Right forelimb (tissue), 1 donor: ENCODE measurements around the gene BMP15.

Experiments used
- DNase-seq: peaks from one replicate; pipeline ENCODE4 v3.0.0-alpha.2; 2018

BMP15 gene

DNA sequence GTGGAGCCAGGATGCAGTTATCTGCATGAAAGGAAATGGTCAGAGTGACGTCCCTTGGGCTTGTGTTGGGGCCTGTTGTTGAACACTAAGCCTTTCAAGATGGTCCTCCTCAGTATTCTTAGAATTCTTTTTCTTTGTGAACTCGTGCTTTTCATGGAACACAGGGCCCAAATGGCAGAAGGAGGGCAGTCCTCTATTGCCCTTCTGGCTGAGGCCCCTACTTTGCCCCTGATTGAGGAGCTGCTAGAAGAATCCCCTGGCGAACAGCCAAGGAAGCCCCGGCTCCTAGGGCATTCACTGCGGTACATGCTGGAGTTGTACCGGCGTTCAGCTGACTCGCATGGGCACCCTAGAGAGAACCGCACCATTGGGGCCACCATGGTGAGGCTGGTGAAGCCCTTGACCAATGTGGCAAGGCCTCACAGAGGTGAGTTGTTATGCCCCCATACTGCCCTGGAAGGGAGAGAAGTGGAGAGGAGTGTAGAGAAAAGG is at the start of gene BMP15:
Gene BMP15 (plus strand): TSS at position 51 of the 492 bp plus-strand sequence. CDS start 49 bp downstream, at position 100.
- no peak for DNase-seq

DNA sequence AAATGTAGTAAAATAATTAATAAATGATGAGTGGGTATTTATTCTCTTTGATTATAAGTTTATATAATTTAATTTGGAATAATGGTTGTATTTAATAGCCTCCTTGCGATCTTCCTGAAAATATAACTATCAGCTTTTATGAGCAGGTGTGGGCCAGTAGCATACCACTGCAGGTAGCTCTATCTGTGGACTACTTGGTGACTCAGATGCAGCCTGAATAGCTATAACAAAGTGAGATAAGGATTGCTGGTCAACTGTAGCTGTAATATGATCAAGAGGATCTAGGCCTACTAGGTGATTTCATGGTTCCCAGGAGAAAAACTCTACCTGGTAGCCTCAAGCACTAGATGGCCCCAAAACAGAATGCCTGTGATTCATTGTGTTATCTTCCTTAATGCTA is 47.1 kb upstream of the BMP15 start:
- DNase-seq: no peak

DNA sequence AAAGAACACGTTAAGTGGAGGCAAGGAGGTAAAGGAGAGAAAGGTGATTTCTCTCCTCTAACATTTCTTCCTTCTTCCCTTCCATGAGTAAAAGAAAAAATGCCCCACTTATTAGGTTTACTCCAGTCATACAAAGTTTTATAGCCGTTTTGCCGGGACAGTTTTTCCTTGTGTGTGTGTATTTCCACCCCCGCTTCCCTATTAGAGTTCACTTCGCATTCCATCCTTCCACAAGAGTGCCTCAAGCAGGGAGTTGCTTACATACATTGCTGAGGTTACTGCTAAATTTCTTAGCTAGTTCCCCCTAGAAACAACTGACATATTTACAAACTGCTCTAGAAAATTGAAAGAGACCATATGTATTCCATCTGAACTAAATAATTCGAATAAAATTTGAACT is 45.2 kb upstream of the BMP15 start:
- DNase-seq: no peak

DNA sequence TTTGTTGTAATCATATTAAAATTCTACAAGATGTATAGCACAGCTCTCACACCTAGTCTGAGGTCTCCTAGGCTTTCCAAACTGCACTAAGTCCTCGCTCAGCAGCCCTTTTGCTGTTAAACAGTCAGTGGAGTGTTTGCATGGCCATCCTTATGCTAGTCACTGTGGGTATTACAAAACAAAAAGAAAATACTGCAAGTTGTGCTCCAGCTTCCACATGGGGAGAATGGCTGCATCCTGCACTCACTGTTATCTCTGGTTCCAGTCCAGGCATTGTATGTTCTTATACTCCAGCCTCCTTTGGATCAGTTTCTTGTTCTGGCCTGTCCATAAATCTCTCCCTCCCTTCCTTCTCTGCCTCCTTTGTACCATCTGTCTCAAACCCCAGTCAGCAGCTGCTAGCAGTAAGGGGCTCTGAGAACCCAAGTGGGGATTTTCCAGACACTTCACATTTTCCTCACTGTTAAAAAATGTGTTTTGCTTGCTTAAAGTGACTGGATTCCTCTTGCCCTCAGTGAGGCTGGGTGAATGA is 38.5 kb upstream of the BMP15 start:
- DNase-seq: no peak

DNA sequence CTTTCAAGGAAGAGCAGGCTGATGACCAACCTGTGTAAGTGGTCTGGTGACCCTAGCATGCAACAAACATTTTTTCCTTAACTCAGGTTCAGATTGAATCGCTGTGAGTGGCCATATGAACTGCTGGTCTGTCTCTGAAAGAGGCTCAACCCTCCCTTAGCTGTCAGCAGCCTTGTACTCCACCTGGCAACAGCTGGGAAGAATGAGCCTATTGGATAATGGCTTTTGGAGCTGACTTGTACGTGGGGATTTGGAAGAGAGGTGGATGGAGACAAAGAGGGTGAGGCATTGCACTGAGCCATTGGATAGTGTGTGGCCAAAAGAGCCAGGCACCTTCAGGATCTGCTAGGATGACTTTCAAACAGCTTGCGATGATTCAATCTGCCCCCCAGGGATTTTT is 35.7 kb upstream of the BMP15 start:
- DNase-seq: no peak

DNA sequence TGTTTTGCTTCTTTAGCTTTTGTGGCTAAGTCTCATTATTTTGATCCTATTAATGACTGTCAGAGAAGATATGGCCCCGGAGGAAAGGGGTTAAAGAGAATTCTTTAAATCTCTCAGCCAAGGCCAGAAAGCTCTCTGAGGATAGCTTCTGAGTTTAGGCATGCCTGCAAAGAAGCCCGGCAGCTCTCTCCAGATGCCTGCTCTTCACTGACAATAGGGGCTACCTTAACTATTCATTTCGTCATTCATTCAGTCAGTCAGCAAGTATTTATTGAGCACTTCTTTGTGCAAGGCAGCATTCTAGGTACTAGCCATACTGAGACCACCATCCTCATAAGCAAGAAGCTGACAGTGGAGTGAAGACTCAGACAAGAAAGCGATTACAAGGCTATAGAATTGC is 34.0 kb upstream of the BMP15 start:
- no peak for DNase-seq

DNA sequence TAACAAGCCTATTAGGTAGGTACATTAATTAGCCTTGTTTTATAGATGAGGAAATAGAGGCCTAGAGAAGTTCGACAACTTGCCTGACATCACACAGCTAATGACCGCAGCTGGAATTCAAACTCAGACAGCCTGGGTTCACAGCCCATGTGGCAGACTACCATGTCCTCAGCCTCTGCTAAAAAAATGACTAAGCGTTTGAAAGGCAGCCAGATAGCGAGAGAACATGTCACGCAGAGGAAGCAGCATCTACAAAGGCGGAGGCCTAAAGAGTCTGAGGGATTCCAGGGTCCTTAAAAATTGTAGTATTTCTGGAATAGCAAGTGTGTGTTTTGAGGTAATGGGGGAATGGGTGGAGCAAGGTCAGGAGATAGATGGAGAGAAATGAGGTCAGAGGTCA is 33.2 kb upstream of the BMP15 start:
- no peak for DNase-seq

DNA sequence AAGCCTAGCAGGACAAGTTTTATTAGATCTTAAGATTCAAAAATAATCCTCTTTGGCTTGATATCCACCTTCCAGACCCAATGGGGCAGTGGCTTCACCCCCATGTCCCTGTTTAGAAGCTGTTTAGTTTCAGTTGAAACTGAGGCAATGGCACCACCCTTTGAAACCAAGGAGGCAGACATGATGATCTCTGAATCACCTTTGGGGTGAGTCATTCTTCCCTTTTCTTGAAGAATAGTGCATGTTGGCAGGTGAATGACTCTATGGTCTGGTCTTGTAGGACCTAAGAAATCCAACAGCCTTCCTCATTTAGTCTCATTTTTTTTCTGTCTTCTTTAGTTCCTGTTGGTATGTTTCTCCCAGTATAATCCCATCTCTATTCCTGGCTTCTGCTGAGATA is 29.5 kb upstream of the BMP15 start:
- no peak for DNase-seq

DNA sequence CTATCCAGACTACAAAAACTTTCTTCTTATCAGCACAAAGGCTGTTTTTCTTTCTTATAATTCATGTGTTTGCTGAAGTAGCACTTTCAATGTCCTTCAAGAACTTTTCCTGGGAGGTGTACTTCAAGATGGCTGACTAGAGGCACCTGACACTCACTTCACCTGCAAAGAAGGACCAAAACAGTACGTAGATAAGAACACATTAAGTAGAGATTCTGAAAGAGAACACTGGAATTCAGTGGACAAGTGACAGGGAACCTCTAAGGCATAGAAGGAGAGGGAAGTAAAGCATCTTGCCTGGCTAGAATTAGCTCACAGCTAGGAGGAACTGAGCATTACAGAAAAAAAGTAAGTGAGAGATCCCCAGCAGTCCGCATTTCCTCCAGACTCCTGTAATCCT is 21.7 kb upstream of the BMP15 start:
- DNase-seq: no peak

DNA sequence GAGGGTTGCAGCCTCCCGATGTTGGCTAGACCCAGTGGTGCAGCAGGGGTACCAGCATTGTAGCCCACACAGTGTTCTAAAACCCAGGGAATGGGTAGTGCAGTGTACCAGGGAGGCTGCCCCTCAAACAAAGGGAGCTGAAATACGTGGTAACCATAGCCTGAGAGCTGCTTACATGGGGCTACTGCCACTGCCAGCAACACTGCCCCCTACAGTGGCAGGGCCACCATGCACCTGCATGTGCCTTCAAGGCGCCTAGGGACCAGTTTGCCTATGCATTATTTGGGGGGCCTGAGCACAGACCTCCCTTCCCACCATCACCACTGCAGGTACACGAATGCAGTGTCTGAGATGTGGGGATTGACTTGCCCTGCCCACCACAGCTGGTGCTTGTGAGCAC is 21.0 kb upstream of the BMP15 start:
- DNase-seq: no peak

DNA sequence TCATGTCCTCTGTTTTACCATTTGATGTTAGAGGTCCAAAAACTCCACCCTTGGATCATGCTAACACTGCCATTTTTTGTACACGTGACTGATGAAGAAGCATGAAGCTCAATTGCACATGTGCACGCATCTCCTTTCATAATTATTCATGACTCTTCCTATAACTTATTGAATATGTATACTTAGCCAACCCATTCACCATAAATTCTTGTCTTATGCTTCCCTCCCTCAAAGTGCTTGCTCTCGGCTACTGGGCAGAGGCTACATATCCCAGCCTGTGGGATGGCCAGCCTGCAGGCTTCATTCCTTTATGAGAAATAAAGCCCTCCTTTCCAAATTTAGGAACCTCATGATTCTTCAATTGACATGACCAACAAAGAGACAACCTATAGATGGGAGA is 17.5 kb upstream of the BMP15 start:
- no peak for DNase-seq

DNA sequence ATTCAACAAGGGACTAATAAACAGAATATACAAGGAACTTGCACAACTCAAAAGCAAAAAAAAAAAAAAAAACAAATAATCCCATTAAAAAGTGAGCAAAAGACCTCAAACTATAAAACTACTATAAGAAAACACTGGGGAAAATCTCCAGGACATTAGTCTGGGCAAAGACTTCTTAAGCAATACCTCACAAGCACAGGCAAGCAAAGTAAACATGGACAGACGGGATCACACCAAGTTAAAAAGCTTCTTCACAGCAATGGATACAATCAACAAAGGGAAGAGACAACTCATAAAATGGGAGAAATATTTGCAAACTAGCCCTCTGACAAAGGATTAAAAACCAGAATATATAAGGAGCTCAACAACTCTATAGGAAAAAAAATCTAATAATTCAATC is 17.1 kb upstream of the BMP15 start:
- DNase-seq: no peak

DNA sequence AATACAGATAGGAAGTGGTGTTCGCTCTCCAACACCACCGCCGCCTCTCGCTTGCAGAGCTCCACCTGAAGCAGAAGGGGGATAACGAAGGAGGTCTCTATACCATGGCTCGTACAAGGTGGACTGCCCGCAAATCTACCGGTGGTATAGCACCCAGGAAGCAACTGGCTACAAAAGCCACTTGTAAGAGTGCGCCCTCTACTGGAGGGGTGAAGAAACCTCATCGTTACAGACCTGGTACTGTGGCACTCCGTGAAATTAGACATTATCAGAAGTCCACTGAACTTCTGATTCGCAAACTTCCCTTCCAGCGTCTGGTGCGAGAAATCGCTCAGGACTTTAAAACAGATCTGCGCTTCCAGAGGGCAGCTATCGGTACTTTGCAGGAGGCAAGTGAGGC is 5.2 kb upstream of the BMP15 start:
- DNase-seq: no peak

DNA sequence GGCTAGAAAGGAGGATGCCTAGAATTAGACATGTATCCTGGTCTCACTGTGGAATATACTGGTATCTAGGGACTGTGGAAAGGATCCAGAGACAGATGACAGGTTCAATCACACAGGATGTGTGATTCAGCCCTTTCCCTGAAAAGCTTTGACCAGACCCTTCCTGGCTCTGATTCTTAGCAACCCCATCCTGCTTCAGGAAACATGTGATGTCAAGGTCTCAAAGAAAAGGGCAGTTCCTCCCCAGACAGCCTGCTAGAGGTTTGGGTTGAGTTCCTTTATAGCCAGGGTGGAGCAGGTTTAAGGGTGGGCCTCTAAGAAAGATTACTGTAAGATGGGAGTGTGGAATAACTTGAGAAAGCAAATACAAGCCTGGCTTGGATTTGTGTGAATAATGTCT is 3.0 kb downstream of the BMP15 start:
- no peak for DNase-seq

DNA sequence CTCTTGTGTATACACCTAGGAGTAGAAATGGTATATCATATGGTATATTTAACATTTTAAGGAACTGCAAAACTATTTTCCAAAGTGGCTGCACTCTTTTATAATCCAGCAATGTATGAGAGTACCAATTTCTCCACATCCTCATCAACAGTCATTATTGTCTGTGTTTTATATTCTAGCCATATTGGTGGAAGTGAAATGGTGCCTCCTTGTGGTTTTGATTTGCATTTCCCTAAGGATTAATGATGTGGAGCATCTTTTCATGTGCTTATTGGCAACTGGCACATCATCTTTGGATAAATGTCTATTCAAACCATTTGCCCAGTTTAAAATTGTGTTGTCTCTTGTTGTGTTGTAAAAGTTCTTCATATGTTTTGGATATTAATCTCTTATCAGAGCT is 9.6 kb downstream of the BMP15 start:
- DNase-seq: no peak

DNA sequence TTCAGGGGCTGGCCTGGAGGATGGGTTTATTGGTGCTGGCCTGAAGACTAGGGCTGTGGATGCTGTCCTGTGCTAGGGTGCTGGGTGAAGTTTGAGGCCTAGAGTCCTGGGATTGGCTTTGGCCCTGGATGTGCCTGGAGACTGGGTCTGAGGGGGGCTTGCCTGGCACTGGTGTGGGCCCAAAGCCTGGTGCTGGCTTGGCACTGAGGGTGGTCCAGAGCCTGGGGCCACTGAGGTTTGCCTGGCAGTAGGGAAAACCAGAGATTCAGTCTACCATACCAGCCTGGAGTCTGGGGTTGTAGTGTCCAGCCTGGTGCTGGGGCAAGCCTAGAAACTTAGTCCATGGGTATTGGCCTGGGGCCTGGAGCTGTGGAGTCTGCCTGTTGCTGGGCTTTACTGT is 16.6 kb downstream of the BMP15 start:
- no peak for DNase-seq

DNA sequence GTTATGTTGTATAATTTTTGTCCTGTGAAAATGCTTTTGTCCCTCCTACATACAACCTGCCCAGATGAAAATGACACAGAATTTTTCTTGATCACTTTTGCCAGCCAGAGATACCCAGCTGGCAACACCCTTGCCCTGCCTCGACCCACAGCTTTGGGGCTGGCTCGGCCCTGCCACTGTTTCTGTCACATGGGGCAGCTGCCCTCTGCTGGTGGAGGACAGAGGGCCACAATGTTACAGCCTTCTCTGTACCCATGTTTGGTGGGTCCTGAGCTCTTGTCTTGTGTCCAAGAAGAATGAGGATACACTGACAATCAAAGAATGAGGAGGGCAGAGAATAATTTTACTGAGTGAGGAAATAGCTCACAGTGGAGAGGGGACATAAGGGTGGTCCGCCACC is 31.1 kb downstream of the BMP15 start:
- no peak for DNase-seq

DNA sequence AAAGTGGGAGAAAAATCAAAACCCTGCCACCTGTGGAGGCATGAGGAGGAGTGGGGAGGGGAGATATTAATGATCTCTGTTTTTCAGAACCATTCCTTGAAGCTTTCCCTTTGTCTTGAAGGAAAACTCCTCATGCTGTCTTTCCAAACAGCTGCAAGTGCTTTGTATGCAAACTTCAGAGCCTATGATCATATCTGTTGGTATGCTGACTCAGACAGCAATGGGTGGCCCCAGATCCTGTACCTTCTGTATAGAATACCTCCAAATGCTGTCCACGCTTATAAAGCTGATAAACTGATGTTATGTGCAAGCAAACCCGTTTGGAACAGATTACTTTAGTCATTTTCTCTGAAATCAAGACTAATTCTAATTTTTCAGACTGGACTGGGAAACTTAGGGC is 31.9 kb downstream of the BMP15 start:
- DNase-seq: no peak

DNA sequence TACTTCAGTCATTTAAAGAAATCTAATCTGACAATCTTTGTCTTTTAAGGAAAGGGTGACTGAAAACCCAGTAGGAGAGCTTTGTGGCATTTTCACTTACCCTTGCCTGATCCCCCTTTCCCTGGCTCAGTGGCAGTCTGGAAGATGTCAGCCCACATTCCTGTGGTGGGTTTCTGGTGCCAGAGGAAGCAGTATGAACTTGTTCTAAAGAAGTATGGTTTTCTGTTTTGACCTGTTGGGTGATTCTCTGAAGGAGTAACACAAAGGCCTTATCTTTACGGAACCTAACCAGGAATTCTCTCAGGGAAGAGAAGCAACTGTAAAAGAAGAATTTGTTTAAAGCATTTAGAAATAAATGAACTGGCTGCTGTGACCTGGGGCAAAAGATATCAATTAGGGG is 41.9 kb downstream of the BMP15 start:
- no peak for DNase-seq

DNA sequence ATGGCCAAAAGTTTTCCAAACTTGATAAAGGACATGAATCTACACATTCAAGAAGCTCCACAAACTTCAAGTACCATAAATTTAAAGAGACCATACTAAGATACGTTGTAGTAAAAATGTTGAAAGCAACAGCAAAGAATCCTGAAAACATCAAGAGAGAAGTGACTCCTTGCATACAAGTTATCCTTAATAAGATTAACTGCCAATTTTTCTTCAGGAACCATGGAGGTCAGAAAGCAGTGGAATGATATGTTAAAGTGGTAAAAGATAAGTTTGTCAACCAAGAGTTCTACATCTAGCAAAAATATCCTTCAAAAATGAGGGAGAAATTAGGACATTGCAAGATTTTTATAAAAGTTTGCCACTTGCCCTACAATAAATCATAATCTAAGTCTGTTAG is 43.3 kb downstream of the BMP15 start:
- no peak for DNase-seq

DNA sequence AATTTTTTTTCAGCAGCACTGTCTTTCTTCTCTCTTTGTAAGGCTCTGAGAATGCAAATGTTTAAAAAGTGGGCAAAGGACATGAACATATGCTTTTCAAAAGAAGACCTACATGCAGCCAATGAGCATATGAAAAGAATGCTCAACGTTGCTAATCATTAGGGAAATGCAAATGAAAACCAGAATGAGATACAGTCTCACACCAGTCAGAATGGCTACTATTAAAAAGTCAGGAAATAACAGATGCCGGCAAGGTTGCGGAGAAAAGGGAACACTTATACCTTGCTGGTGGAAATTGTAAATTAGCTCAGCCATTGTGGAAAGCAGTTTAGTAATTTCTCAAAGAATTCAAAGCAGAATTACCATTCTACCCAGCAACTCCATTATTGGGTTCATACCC is 51.6 kb downstream of the BMP15 start:
- no peak for DNase-seq

DNA sequence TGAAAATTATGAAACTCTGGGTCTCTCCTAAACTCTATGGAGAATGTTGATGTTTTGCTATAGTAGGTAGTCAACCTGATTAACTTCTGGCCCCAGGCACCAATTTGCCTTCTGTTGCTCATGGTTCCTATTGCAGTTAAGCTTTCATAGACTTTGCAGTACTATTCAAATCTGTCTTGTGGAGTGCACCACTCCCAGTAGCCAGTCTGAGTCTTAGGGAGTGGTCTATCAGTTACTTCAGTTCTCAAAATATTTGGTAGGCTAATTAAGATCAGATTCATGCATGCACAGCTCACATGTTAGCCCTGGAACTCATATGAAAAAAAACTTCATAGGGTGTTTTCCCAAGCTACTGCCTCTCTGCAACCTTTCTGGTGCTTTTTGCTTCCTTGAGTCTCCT is 53.3 kb downstream of the BMP15 start:
- DNase-seq: no peak
